Adrenal gland (tissue), 12 donors: ENCODE data around the gene DCP2. TPM values are rescaled to one million over a fixed set of nuclear protein-coding genes. Genes with fewer than 3 reads are reported as not detected.

Experiments
- DNase-seq, 7 donors: peaks; one replicate each; pipeline ENCODE4 v3.0.0-alpha.2; 2019 to 2020
- H3K27ac ChIP-seq, 5 donors: fragments of 200-600 bp; sonication (generic) in 4 of 5; 1 replicate in 3 of 5; 2 replicates in 2 of 5; pipeline versions ENCODE4 v1.5.1 to v1.8.0; 2016 to 2020; ENCODE audit warnings: mild to moderate bottlenecking in 1 of 5
- H3K27me3 ChIP-seq: fragments of 200-600 bp; 2 replicates; pipeline ENCODE4 v1.8.0; 2021
- H3K36me3 ChIP-seq, 2 donors: fragments of 200-600 bp; replicated peaks in 1 of 2; 1 replicate in 1 of 2; 2 replicates in 1 of 2; pipeline versions ENCODE4 v1.5.1 to v1.8.0; 2018 to 2022
- H3K4me1 ChIP-seq, 2 donors: fragments of 200-600 bp; replicated peaks in 1 of 2; 1 replicate in 1 of 2; 2 replicates in 1 of 2; pipeline versions ENCODE4 v1.5.1 to v1.8.0; 2018 to 2021
- H3K4me3 ChIP-seq, 4 donors: fragments of 200-600 bp; sonication (generic) in 3 of 4; one replicate each; pipeline ENCODE4 v1.5.1; 2016 to 2018
- H3K9me3 ChIP-seq, 3 donors: fragments of 200-600 bp; sonication (generic) in 1 of 3; replicated peaks in 1 of 3; 1 replicate in 2 of 3; 2 replicates in 1 of 3; pipeline versions ENCODE4 v1.5.1 to v1.8.0; 2016 to 2021
- CTCF ChIP-seq, 6 experiments: fragments of 450-650 bp in 4 of 6; fragments of 200-600 bp in 2 of 6; sonication (generic) in 1 of 6; IDR thresholded peaks; 1 replicate in 5 of 6; 2 replicates in 1 of 6; pipeline versions ENCODE4 v1.5.1 to v1.8.0; 2016 to 2021; ENCODE audit warnings: antibody characterized with exemption in 6 of 6, mild to moderate bottlenecking in 2 of 6, moderate library complexity in 1 of 6
- POLR2A ChIP-seq, 2 donors: fragments of 450-650 bp; IDR thresholded peaks; one replicate each; pipeline ENCODE4 v1.6.1; 2017; ENCODE audit warnings: antibody characterized with exemption in 2 of 2, mild to moderate bottlenecking in 2 of 2, moderate library complexity in 1 of 2
- WGBS, 4 donors: extraction: QIAGEN DNeasy Blood & Tissue Kit in 2 of 4; methylation state at CpG; one replicate each; pipeline versions ENCODE4 v1.1.5 to v1.1.7; 2013 to 2017; 5-methylcytosine and 5-hydroxymethylcytosine counted together
- intact Hi-C, 2 donors: fragments of 100-400 bp; cut with DNase I; formaldehyde crosslinking; loops; one replicate each; pipeline versions ENCODE4 v1.14.1 to v1.15.0; 2022 to 2023
- polyA plus RNA-seq, 3 donors: library from polyadenylated mRNA; stranded (reverse); fragments of 200-250 nt in 2 of 3; fragments of 350-450 nt in 1 of 3; fragmentation: Illumina TruSeq in 1 of 3; extraction: RNeasy Lipid Tissue Mini Kit (QIAGEN cat#74804) in 1 of 3; gene quantifications; one replicate each; pipeline ENCODE4 v1.2.3, GENCODE V29; 2013 to 2014
- total RNA-seq, 9 donors: library from RNA; depleted of rRNA in 4 of 9; stranded (reverse); fragments of >200 nt in 4 of 9; fragments of 120-200 nt in 1 of 9; fragmentation: NEBNext Ultra II Directional in 1 of 9; extraction: Animal tissue kit (Norgen Biotek cat#: 25700) in 1 of 9; gene quantifications; one replicate each; pipeline versions ENCODE4 v1.1.0 to v1.2.4, GENCODE V29; 2013 to 2023
- donor health status: healthy with polysubstance abuse.
- donor health status: Bipolar disorder and iron deficiency.
- donor health status: DM: yes; HTN: yes; CAD: no.
- donor health status: DM: no; HTN: no; CAD: no.
- donor health status: DM: no; HTN: no; CAD: no.
- donor health status: DM: yes; HTN: yes; CAD: no.

DCP2 gene
- total and polyA plus RNA-seq, 12 donors: 7.0 to 66.4 (median 39.6) TPM

- Histone ChIP-seq H3K27me3 (no peaks in the 10 kb centered on the region), H3K27ac (no peak overlapping the region), H3K4me1 (peaks cover 7 to 13% of the 10 kb centered on the region in 2 donors), H3K36me3 (no peaks in the 10 kb centered on the region), H3K9me3 (no peaks in the 10 kb centered on the region), H3K4me3 (no peak overlapping the region)
- DNase-seq: no peak
- whole genome bisulfite sequencing, 4 donors: 87 to 94% (median 89%) methylated on average over 5 of the region's 5 CpGs
- intact Hi-C loops: loop anchor here in 1 of 2 donors (5.0 kb wide), 1 partner anchor 41 kb away; no protein-coding TSS in a partner anchor
- no peak for TF ChIP-seq POLR2A (IDR thresholded peaks at IDR 0.05)
- TF ChIP-seq CTCF (IDR thresholded peaks at IDR 0.05): no peak
These were observed 8.0 kb upstream of the DCP2 start for GRCh38 chr5:112968411-112969106.

GRCh38 chr5:112971276-112971675 lies 5.3 kb upstream of the DCP2 start:
- no peaks in the 10 kb centered on the region for H3K9me3 ChIP-seq
- H3K36me3 ChIP-seq: no peaks in the 10 kb centered on the region
- TF ChIP-seq CTCF (IDR thresholded peaks at IDR 0.05) (no peak), POLR2A (IDR thresholded peaks at IDR 0.05) (no peak)
- no peak overlapping the region for H3K27ac ChIP-seq
- peaks cover 3 to 7% of the 10 kb centered on the region in 2 donors for H3K4me1 ChIP-seq
- DNase-seq: no peak
- intact Hi-C loops: no loop called here
- H3K27me3 ChIP-seq: no peaks in the 10 kb centered on the region
- 89 to 98% (median 97%) methylated on average over 4 of the region's 4 CpGs for WGBS, 4 donors
- no peak overlapping the region for H3K4me3 ChIP-seq

- no peak for DNase-seq
- intact Hi-C loops: no loop called here
- 74 to 88% (median 80%) methylated on average over 1 of the region's 1 CpG for WGBS, 4 donors
- TF ChIP-seq CTCF (IDR thresholded peaks at IDR 0.05) (no peak), POLR2A (IDR thresholded peaks at IDR 0.05) (no peak)
- Histone ChIP-seq H3K36me3 (no peaks in the 10 kb centered on the region), H3K27ac (no peak overlapping the region), H3K27me3 (no peaks in the 10 kb centered on the region), H3K4me1 (peaks cover 8 to 10% of the 10 kb centered on the region in 2 donors), H3K4me3 (no peak overlapping the region), H3K9me3 (no peaks in the 10 kb centered on the region)
These were observed 3.6 kb upstream of the DCP2 start for GRCh38 chr5:112973036-112973435.

- TF ChIP-seq CTCF (IDR thresholded peaks at IDR 0.05) (no peak), POLR2A (IDR thresholded peaks at IDR 0.05) (no peak)
- Histone ChIP-seq H3K36me3 (no peaks in the 10 kb centered on the region), H3K4me3 (no peak overlapping the region), H3K9me3 (no peaks in the 10 kb centered on the region), H3K27me3 (no peaks in the 10 kb centered on the region), H3K4me1 (peaks cover 15 to 16% of the 10 kb centered on the region in 2 donors), H3K27ac (no peak overlapping the region)
- DNase-seq: no peak
- 67 to 88% (median 84%) methylated on average over 1 of the region's 1 CpG for WGBS, 4 donors
- intact Hi-C loops: no loop called here
These were observed 2.7 kb upstream of the DCP2 start for GRCh38 chr5:112973904-112974303.
